HepG2 (cell line): Measurements from ENCODE around the gene GP1BA. TPM values are rescaled to one million over a fixed set of nuclear protein-coding genes. Genes with fewer than 3 reads are reported as not detected.

Source experiments
- ATF4 ChIP-seq, 2 experiments: fragments of 450-650 bp in 1 of 2; sonication (generic) in 1 of 2; formaldehyde crosslinking; IDR thresholded peaks; 2 replicates each; pipeline versions ENCODE4 v1.5.0 to v1.8.0; 2020 to 2022; ENCODE audit warnings: mild to moderate bottlenecking in 1 of 2, missing genetic modification reagents in 1 of 2
- CBX2 ChIP-seq, 2 experiments: fragments of 200-600 bp in 1 of 2; sonication (generic); formaldehyde crosslinking in 1 of 2; IDR thresholded peaks; 2 replicates each; pipeline versions ENCODE4 v1.7.0 to v1.8.1; 2018 to 2022; ENCODE audit warnings: low read depth in 2 of 2, low read length in 1 of 2, mild to moderate bottlenecking in 1 of 2, missing genetic modification reagents in 1 of 2
- CEBPB ChIP-seq: IDR thresholded peaks from 2 replicates; pipeline ENCODE4 v1.6.1; 2011; ENCODE audit warnings: low read depth, low read length, improper control_type of control experiment, borderline replicate concordance
- DNMT3B ChIP-seq: conservative IDR thresholded peaks from 2 replicates; pipeline ENCODE4 v1.6.1; 2016; ENCODE audit warnings: missing biosample characterization, control low read depth
- FOSL2 ChIP-seq: sonication (generic); formaldehyde crosslinking; IDR thresholded peaks from 2 replicates; pipeline ENCODE4 v1.4.0; 2020; ENCODE audit warnings: missing genetic modification reagents
- HDAC1 ChIP-seq: sonication (generic); formaldehyde crosslinking; IDR thresholded peaks from 2 replicates; pipeline ENCODE4 v1.5.1; 2020; ENCODE audit warnings: mild to moderate bottlenecking, missing genetic modification reagents
- MBD4 ChIP-seq: IDR thresholded peaks from 2 replicates; pipeline ENCODE4 v1.6.1; 2012; ENCODE audit warnings: low read length, inconsistent platforms, borderline replicate concordance
- NCOA5 ChIP-seq: sonication (generic); formaldehyde crosslinking; IDR thresholded peaks from 2 replicates; pipeline ENCODE4 v1.4.0; 2020; ENCODE audit warnings: missing genetic modification reagents
- SALL1 ChIP-seq: sonication (generic); formaldehyde crosslinking; IDR thresholded peaks from 2 replicates; pipeline ENCODE4 v1.8.0; 2022; ENCODE audit warnings: mild to moderate bottlenecking, missing genetic modification reagents
- SAP130 ChIP-seq: IDR thresholded peaks from 2 replicates; pipeline ENCODE4 v1.6.1; 2016; ENCODE audit warnings: low read depth
- SOX13 ChIP-seq, 3 experiments: fragments of 450-650 bp in 1 of 3; sonication (generic) in 1 of 3; formaldehyde crosslinking in 1 of 3; IDR thresholded peaks in 2 of 3; conservative IDR thresholded peaks in 1 of 3; 2 replicates each; pipeline versions ENCODE4 v1.5.0 to v1.6.1; 2016 to 2020; ENCODE audit warnings: antibody characterized with exemption in 1 of 3, mild to moderate bottlenecking in 1 of 3, missing compliant biosample characterization in 1 of 3, missing genetic modification reagents in 1 of 3, moderate library complexity in 1 of 3
- TMF1 ChIP-seq: sonication (generic); formaldehyde crosslinking; IDR thresholded peaks from 2 replicates; pipeline ENCODE4 v1.8.1; 2022; ENCODE audit warnings: low read depth, missing genetic modification reagents
- TP53 ChIP-seq: sonication (generic); formaldehyde crosslinking; conservative IDR thresholded peaks from 2 replicates; pipeline ENCODE4 v1.4.0; 2020; ENCODE audit warnings: missing genetic modification reagents
- ZFP62 ChIP-seq: sonication (generic); formaldehyde crosslinking; IDR thresholded peaks from 2 replicates; pipeline ENCODE4 v1.4.0; 2020; ENCODE audit warnings: missing genetic modification reagents
- ZNF235 ChIP-seq: sonication (generic); formaldehyde crosslinking; IDR thresholded peaks from 2 replicates; pipeline ENCODE4 v1.8.1; 2023; ENCODE audit warnings: mild to moderate bottlenecking, missing genetic modification reagents, borderline replicate concordance
- ZNF550 ChIP-seq: sonication (generic); formaldehyde crosslinking; IDR thresholded peaks from 2 replicates; pipeline ENCODE4 v1.4.0; 2020; ENCODE audit warnings: mild to moderate bottlenecking, missing genetic modification reagents, borderline replicate concordance
- ZNF552 ChIP-seq: sonication (generic); formaldehyde crosslinking; IDR thresholded peaks from 2 replicates; pipeline ENCODE4 v1.9.0; 2022; ENCODE audit warnings: missing genetic modification reagents, mild to moderate bottlenecking, borderline replicate concordance
- ZNF577 ChIP-seq: sonication (generic); formaldehyde crosslinking; IDR thresholded peaks from 2 replicates; pipeline ENCODE4 v1.4.0; 2020; ENCODE audit warnings: mild to moderate bottlenecking, low read depth, missing genetic modification reagents, borderline replicate concordance
- ZNF597 ChIP-seq: sonication (generic); formaldehyde crosslinking; IDR thresholded peaks from 2 replicates; pipeline ENCODE4 v1.5.0; 2020; ENCODE audit warnings: missing genetic modification reagents
- ZNF891 ChIP-seq: sonication (generic); formaldehyde crosslinking; IDR thresholded peaks from 2 replicates; pipeline ENCODE4 v1.5.0; 2020; ENCODE audit warnings: mild to moderate bottlenecking, missing genetic modification reagents
- polyA plus RNA-seq, 8 experiments: library from polyadenylated mRNA; depleted of rRNA in 3 of 8; stranded (reverse) in 7 of 8; unstranded in 1 of 8; fragments of >200 nt; fragmentation: Illumina TruSeq in 4 of 8; extraction: Trizol in 4 of 8; gene quantifications; 2 replicates each; pipeline versions ENCODE4 v1.2.1 to v1.2.3, GENCODE V29; 2011 to 2016; ENCODE audit warnings: low read depth in 4 of 8, missing spikeins in 1 of 8, mixed read lengths in 1 of 8; ENCODE audit not compliant: insufficient read depth in 1 of 8
- total RNA-seq, 5 experiments: library from RNA; depleted of rRNA; stranded (reverse); fragments of >200 nt; fragmentation: Illumina TruSeq; extraction: Trizol; gene quantifications; 2 replicates each; pipeline ENCODE4 v1.2.3, GENCODE V29; 2016; ENCODE audit warnings: low read depth in 1 of 5
- TF ChIP-seq, protein P1 (sequence below): sonication (generic); formaldehyde crosslinking; IDR thresholded peaks from 2 replicates; pipeline ENCODE4 v1.5.0; 2020; ENCODE audit warnings: mild to moderate bottlenecking, missing genetic modification reagents
- TF ChIP-seq, protein P2 (sequence below): sonication (generic); formaldehyde crosslinking; IDR thresholded peaks from 2 replicates; pipeline ENCODE4 v1.4.0; 2020; ENCODE audit warnings: missing genetic modification reagents
- TF ChIP-seq, protein P3 (sequence below): sonication (generic); formaldehyde crosslinking; IDR thresholded peaks from 2 replicates; pipeline ENCODE4 v1.4.0; 2020; ENCODE audit warnings: missing genetic modification reagents

GP1BA gene
- total and polyA plus RNA-seq, 2 of the 13 experiments (the other 11 are each of a cell fraction or from before 2014, with no cell fraction given), result not detected

DNA sequence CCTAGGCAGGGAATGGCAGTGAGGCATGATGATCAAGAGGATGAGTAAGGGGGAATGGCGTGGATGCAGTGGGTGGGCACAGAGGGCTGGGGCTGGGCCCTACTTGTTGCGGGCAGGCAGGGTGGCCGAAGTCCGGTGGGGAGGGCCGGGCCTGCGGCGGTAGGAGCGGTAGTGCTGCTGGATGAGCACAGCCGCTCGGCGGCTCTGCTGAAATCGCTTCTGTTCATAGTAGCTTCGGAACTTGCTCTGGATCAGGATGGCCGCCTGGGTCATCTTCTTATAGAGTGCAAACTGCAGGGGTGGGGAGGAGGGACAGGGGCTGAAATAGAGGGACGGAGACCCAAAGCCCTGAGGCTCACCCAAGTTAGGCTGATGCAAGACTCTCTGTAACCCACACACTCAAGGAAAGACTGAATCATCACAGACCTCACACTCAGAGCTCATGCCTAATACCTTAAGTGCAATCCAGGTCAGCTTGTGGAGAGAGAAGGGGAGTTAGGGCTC, 37.0 kb downstream of the GP1BA start (continued):
- no peak for TF ChIP-seq ZNF597 (CRISPR knock-in tag)
- peak in 1 of 2 experiments; percentile 90; a peak in 2 of 4 replicates for TF ChIP-seq ATF4 (CRISPR knock-in tag; IDR thresholded peaks at IDR 0.05)
- TF ChIP-seq, protein P1, sequence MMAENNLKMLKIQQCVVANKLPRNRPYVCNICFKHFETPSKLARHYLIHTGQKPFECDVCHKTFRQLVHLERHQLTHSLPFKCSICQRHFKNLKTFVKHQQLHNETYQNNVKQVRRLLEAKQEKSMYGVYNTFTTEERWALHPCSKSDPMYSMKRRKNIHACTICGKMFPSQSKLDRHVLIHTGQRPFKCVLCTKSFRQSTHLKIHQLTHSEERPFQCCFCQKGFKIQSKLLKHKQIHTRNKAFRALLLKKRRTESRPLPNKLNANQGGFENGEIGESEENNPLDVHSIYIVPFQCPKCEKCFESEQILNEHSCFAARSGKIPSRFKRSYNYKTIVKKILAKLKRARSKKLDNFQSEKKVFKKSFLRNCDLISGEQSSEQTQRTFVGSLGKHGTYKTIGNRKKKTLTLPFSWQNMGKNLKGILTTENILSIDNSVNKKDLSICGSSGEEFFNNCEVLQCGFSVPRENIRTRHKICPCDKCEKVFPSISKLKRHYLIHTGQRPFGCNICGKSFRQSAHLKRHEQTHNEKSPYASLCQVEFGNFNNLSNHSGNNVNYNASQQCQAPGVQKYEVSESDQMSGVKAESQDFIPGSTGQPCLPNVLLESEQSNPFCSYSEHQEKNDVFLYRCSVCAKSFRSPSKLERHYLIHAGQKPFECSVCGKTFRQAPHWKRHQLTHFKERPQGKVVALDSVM, result 0 out of 2 replicates have a peak, but pooled peaks have one; percentile 10
- no peak for TF ChIP-seq ZNF577 (CRISPR knock-in tag)
- 0 out of 2 replicates have a peak, but pooled peaks have one; percentile 9 for TF ChIP-seq ZNF891 (CRISPR knock-in tag)
- TF ChIP-seq SOX13 (IDR thresholded peaks at IDR 0.05), result no peak
- TF ChIP-seq SOX13 (CRISPR knock-in tag; conservative IDR thresholded peaks at IDR 0.05 in 1 of 2, IDR thresholded peaks at IDR 0.05 in 1 of 2), result no peak
- no peak for TF ChIP-seq ZFP62 (CRISPR knock-in tag)
- TF ChIP-seq DNMT3B (CRISPR knock-in tag), result 0 out of 2 replicates have a peak, but pooled peaks have one; percentile 45
- TF ChIP-seq, protein P2, sequence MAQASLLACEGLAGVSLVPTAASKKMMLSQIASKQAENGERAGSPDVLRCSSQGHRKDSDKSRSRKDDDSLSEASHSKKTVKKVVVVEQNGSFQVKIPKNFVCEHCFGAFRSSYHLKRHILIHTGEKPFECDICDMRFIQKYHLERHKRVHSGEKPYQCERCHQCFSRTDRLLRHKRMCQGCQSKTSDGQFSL, result no peak
- TF ChIP-seq SAP130 (CRISPR knock-in tag), result peak; percentile 56
- 0 out of 2 replicates have a peak, but pooled peaks have one; percentile 9 for TF ChIP-seq HDAC1
- TF ChIP-seq ZNF550 (CRISPR knock-in tag), result no peak
- TF ChIP-seq ZNF235, result no peak
- peak; percentile 52 for TF ChIP-seq FOSL2 (CRISPR knock-in tag)
- TF ChIP-seq TP53, result no peak
- no peak for TF ChIP-seq NCOA5
- TF ChIP-seq MBD4, result no peak
- TF ChIP-seq CEBPB, result peak; percentile 7; the same call in 1 of the 2 replicates
- TF ChIP-seq ZNF552 (CRISPR knock-in tag), result no peak
- TF ChIP-seq CBX2 (IDR thresholded peaks at IDR 0.05; ENCODE audit: low read depth, low read length), result no peak
- TF ChIP-seq CBX2 (CRISPR knock-in tag; IDR thresholded peaks at IDR 0.05; ENCODE audit: low read depth), result 0 out of 2 replicates have a peak, but pooled peaks have one; percentile 17
- 0 out of 2 replicates have a peak, but pooled peaks have one; percentile 41 for TF ChIP-seq SALL1
- TF ChIP-seq TMF1 (CRISPR knock-in tag), result no peak
- TF ChIP-seq, protein P3, sequence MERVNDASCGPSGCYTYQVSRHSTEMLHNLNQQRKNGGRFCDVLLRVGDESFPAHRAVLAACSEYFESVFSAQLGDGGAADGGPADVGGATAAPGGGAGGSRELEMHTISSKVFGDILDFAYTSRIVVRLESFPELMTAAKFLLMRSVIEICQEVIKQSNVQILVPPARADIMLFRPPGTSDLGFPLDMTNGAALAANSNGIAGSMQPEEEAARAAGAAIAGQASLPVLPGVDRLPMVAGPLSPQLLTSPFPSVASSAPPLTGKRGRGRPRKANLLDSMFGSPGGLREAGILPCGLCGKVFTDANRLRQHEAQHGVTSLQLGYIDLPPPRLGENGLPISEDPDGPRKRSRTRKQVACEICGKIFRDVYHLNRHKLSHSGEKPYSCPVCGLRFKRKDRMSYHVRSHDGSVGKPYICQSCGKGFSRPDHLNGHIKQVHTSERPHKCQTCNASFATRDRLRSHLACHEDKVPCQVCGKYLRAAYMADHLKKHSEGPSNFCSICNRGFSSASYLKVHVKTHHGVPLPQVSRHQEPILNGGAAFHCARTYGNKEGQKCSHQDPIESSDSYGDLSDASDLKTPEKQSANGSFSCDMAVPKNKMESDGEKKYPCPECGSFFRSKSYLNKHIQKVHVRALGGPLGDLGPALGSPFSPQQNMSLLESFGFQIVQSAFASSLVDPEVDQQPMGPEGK (CRISPR knock-in tag), result peak; percentile 39; the same call in 1 of the 2 replicates
